Effector CD4-positive, alpha-beta T cell (primary cell): ENCODE results near the gene JMJD8.

Experiments used
- DNase-seq: peaks from one replicate; pipeline ENCODE4 v3.0.0-alpha.2; 2020

The JMJD8 gene

GRCh38 chr16:687499-687898, 3.4 kb upstream of the JMJD8 start:
- no peak for DNase-seq

DNA sequence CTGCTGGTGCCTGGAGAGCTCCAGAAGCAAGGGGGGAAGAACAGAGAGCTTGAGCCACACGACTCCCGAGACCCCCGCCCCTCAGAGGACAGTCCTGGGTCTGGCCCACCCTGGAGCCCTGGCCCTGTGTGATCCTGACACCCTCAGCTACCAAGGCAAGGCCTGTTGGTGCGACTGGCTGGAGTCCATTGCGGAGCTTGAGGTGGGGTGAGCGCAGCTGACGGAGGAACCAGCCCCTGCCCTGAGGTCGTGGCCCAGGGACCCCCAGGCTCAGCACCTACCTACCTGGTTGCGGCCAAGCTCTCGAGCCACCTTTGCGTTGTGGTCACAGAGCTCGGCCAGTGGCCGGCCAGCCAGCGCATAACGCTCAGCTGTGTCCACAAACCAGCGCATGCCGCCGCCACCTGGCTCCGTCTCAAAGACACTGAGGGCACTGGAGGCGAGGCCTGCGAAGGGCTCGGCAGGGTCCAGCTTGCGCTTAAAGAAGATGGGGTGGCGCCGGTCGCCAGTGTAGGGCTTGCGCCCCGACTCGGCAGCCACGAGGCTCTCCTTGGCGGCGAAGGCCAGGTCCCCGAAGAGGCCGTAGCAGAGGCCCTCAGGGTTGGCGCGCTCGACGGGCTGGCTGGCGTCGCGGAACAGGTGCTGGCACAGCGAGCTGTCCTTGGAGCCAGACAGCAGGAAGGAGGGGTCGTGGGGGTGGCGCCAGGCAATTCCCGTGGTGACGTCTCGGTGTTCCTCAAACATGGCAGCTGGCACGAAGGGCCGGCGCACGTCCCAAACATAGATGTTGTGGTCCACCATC, 2.5 kb upstream of the JMJD8 start:
- no peak for DNase-seq

DNA sequence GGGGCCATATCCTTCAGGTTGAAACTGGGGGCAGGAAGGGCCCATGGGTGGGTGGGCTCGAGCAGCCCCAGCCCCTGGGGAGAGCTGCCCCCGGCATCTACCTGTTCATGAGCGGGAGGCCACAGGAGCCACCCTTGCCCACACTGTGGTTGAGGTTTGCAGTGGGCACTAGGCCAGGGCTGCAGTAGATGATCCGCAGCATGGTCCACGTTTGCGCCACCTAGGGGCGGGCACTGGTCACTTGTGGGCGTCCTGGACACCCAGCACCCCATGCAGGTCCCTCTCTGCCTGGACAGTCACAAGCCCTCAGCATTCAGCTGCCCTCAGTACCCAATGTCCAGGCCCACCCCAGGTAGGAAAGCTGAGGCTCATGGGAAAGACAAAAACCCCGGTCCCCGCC, 1.8 kb upstream of the JMJD8 start:
- no peak for DNase-seq

DNA sequence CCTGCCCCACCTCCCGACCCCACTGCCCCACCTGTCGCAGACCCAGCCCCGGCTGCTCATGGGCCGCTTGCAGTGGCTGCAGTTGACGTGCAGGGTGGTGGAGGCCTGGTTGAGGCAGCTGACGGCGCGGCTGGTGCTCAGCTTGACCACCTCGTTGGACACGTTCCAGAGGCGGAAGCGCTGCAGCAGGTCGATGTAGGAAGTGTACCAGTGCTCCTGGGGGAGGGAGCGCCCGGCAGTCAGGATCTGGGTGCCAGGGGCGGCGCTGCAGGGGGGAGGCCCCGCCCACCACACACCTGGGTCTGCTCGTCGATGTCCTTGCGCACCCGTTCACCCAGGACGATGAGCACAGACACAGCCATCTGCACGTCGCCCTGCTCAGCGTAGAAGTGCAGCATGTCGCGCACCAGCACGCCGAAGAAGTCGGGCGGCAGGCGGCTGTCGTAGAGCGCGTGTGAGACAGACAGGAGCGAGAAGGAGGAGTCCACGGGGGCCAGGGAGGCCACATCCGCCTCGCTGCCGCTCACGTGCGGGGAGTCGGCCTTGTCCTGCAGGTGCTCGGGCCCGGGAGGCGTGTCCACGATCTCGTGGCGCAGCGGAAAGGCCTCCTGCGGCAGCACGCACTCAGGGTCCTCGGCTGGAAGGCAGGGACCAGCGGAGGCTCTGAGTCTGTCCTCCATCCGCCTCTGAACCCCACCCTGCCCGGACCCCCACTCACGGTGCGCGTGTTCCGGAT, 995 bp upstream of the JMJD8 start:
- no peak for DNase-seq

DNA sequence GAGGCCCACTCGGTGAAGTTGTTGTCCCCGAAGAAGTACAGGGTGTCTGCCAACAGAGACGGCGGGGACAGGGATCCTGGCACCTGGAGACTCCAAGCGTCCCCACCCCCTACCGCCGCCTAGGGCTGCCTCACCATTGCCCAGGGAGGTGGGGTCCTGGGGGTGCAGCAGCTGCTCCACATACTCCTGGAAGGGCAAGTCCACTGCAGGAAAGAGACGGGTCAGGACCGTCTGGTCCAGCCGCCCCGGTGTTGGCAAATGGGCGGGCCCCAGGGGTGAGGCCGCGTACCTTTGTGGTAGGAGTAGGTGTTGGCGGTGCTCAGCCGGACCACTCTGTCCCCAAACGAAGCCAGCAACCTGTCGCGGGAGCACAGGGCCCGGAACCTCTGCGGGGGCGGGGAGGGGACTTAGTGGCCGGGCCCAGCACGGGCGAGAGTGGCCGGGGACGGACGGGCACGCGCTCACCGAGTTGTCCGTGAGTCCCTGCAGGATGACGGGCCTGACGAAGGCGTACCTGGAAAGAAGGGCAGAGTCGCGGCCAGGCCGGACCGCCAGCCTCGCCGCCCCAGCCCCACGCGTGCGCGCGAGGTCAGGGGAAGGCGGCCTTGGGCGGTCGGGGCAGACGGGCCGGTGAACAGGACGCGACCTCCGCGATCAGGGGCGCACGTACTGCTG, 601 bp downstream of the JMJD8 start:
- no peak for DNase-seq

GRCh38 chr16:682493-683395, 1.4 kb downstream of the JMJD8 start:
- no peak for DNase-seq

DNA sequence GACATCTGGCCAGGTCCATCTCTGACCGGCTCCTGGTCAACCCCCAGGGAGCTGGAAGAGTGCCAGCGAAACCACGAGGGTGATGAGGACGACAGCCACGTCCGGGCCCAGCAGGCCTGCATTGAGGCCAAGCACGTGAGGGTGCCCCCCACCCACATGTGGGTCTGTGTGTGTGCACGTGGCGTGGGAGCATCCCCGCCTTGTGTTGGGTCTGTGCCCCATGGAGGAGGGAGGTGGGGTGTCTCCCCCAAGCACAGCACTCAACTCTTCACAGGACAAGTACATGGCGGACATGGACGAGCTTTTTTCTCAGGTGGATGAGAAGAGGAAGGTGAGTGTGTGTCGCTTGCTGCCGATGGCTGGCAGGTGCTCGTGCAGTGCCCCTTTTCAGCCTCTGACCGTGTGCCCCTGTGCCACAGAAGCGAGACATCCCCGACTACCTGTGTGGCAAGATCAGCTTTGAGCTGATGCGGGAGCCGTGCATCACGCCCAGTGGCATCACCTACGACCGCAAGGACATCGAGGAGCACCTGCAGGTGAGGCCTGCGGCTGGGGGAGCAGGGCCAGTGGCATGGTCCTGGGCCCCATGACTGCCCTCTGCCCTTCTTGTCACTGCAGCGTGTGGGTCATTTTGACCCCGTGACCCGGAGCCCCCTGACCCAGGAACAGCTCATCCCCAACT, 2.2 kb downstream of the JMJD8 start:
- no peak for DNase-seq

- DNase-seq, result no peak
These were observed 3.0 kb downstream of the JMJD8 start for GRCh38 chr16:680967-681745.

GRCh38 chr16:680625-680945, 3.5 kb downstream of the JMJD8 start:
- DNase-seq, result no peak

DNA sequence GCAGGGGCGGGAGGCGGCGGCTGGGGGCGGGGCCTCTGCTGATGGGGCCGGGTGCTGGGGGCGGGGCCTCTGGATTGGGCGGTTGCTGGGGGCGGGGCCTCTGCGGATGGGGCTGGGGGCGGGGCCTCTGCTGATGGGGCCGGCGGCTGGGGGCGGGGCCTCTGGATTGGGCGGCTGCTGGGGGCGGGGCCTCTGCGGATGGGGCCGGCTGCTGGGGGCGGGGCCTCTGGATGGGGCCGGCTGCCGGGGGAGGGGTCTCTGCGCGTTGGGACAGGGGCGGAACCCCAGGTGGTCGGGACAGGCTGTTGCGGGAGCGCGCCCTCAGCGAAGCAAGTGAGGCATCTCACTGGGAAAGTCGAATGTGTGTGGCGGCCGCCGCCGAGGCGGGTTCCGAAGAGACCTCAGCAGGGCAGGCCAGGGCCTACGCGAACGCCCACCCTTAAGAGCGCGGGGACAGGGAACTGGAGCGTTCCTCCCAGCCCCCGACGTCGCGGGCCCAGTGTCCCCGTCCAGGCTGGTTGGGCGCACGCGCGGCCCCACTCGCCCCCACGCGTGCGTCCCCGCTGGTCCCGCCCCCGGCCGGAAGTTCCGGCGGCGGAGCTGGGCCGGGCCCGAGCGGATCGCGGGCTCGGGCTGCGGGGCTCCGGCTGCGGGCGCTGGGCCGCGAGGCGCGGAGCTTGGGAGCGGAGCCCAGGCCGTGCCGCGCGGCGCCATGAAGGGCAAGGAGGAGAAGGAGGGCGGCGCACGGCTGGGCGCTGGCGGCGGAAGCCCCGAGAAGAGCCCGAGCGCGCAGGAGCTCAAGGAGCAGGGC, 4.1 kb downstream of the JMJD8 start, which contains the start of gene STUB1:
TSS of gene STUB1 (plus strand) at position 597 of the 811 bp plus-strand sequence. CDS start at position 713, 116 bp downstream.
- DNase-seq, result peak; percentile 84

GRCh38 chr16:678858-679813, 5.0 kb downstream of the JMJD8 start:
- DNase-seq, result peak; percentile 35

DNA sequence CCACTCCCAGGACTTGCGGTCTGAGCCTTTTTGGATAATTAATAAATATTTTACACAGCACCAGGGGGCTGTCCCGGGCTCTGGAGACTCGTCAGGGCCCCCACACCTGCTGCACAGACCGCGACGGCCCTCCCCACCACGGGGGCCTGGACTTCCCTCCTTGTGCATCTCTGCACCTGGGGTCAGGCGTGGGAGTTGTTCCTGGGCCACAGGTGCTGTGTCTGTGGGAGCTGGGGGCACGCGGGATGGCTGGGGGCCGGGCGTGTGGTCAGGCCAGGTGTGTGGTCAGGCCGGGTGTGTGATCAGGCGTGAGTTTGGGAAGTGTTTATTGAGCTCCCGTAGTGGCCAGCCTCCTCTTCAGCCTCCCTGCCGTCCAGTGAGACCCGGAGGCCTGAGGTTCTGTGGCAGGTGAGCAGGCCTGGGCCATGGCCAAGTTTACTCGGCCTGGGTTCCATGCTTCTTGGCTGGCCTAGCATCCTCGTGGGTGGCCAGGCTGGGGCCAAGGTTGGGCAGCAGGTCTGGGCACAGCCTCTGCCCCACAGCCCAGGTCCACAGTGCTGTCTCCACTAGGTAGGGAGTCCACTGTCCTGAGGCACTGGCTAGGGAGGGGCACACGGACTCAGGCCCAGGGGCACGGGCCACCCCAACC, 5.8 kb downstream of the JMJD8 start:
- no peak for DNase-seq

DNA sequence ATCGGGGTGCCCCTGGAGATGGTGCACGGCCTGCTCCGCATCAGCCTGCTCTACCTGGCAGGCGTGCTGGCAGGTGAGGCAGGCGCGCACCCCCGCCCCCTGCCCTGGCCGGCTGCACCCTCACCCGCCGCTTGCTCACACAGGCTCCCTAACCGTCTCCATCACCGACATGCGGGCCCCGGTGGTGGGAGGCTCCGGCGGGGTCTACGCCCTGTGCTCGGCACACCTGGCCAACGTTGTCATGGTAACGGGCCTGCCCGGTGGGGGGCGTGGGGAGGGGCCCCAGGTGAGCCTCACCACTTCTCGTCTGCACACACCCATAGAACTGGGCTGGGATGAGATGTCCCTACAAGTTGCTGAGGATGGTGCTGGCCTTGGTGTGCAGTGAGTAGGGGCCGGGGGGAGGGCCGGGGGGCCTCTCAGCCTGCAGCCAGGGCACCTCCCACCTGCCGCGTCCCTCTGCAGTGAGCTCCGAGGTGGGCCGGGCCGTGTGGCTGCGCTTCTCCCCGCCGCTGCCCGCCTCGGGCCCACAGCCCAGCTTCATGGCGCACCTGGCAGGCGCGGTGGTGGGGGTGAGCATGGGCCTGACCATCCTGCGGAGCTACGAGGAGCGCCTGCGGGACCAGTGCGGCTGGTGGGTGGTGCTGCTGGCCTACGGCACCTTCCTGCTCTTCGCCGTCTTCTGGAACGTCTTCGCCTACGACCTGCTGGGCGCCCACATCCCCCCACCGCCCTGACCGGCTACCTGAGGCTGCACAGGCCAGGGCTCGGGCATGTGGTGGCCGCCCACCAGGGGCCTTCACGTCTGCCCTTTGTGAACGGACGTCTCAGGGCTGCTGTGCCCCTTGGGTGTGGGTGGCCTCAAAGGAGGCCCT, 6.6 kb downstream of the JMJD8 start:
- no peak for DNase-seq

- no peak for DNase-seq
These were observed 7.2 kb downstream of the JMJD8 start for GRCh38 chr16:676913-677312.

GRCh38 chr16:676565-676902, 7.6 kb downstream of the JMJD8 start:
- no peak for DNase-seq

DNA sequence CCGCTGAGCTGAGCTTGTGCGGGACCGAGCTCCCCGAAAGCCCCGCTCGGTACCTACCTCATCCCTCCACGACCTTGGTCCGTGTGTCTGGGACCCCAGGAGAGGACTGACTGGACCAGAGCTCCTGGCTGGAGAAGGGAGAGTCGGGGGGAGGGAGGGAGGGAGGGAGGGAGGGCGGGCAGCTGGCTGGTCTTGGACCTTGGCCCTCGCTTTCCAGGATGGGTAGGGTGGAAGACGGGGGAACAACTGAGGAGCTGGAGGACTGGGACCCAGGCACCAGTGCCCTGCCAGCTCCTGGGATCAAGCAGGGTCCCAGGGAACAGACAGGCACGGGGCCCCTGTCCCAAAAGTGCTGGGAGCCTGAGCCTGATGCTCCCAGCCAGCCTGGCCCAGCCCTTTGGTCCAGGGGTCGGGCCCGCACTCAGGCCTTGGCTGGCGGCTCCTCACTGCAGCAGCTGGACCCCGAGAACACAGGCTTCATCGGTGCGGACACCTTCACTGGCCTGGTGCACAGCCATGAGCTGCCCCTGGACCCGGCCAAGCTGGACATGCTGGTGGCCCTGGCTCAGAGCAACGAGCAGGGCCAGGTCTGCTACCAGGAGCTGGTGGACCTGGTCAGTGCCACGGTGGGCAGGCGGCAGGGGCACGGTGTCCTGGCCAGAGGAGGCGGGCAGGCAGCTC, 8.1 kb downstream of the JMJD8 start:
- no peak for DNase-seq
